GM18499 (cell line): ENCODE results near the gene BET1L.
"Not testable (repeated sequence)": the region's sequence is repeated elsewhere in the genome, so short reads cannot be mapped to it uniquely, and the experiment has no call there.

Experiments
- ATAC-seq: cut with Tn5 transposase; IDR thresholded peaks from one replicate; pipeline ENCODE4 v1.9.1; 2021; ENCODE audit warnings: moderate number of reproducible peaks; ENCODE audit not compliant: insufficient read depth, unreplicated experiment

The BET1L gene

GRCh38 chr11:199004-199581 is 8.1 kb downstream of the BET1L start:
- ATAC-seq: no peak

- no peak for ATAC-seq
Observed at GRCh38 chr11:198236-198806, 8.9 kb downstream of the BET1L start.

DNA sequence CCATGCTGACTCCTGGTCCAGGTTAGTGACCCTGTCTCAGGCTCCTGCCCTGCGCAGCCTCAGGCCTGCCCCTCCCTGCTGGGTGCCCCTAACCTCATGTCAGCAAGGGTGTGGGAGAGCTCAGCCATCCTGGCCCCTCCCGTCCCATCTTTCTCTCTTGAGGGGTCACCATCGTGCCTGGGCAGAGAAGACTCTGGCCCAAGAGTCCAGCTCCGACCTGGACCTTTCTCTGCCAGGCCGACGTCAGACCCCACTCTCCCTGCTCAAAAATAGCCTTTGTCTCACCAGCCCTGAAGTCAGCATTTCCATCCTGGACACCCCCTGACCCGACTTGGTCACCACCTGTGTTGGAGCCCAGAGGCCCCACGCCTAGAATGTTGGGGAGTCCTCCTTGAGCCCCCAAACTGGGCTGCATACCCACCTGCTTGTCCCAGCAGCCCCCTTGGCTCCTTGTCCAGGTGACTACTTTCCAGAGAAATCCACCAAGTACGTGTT is 9.4 kb downstream of the BET1L start:
- no peak for ATAC-seq

DNA sequence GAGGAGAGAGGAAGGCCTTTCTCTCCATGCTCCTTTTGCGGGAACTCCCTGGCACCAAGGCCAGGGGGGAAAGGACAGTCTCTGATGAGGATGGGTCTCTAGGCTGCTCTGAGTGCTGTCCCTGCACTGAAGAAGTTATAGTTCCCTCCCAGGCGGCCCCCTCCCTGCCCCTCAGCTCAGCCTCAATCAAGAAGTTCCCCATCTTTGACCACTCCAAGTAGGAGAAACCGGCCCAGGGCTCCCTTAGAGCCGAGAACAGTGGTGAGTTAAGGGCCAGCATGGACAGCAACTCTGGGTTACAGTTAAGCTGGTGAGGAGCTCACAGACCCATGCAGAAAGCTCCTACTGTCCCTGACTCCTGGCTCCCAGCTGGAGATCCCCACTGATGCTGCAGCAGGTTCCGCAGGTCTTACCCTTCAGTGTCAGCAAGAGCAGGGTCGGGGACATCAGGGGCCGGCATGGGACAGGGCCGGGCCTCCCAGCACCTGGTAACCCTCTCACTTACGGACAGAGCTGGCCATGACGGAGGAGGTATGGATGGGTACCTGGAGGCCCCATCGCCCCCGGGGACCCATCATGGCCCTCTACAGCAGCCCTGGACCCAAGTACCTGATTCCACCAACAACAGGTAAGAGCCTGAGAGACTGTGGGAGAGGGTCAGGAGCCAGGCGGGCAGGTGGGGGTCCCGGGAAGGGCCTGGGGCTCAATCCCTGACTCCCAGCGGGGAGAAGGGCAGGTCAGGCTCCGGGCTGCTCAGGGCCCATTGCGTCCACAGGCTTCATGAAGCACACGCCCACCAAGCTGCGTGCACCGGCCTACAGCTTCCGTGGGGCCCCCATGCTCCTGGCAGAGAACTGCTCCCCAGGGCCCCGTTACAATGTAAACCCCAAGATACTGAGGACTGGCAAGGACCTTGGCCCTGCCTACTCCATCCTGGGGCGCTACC is 10.1 kb downstream of the BET1L start:
- no peak for ATAC-seq

- not testable (repeated sequence) for ATAC-seq
Observed at GRCh38 chr11:193481-193880, 13.7 kb downstream of the BET1L start.

GRCh38 chr11:192674-193128 is 14.5 kb downstream of the BET1L start, which contains the start of gene SCGB1C1:
TSS of gene SCGB1C1 (plus strand) at chr11:193078. CDS start at chr11:193100, 22 bp downstream.
- ATAC-seq: not testable (repeated sequence)

GRCh38 chr11:191490-192478 is 15.4 kb downstream of the BET1L start:
- ATAC-seq: not testable (repeated sequence)

GRCh38 chr11:190546-190945 is 16.7 kb downstream of the BET1L start:
- ATAC-seq: not testable (repeated sequence)

DNA sequence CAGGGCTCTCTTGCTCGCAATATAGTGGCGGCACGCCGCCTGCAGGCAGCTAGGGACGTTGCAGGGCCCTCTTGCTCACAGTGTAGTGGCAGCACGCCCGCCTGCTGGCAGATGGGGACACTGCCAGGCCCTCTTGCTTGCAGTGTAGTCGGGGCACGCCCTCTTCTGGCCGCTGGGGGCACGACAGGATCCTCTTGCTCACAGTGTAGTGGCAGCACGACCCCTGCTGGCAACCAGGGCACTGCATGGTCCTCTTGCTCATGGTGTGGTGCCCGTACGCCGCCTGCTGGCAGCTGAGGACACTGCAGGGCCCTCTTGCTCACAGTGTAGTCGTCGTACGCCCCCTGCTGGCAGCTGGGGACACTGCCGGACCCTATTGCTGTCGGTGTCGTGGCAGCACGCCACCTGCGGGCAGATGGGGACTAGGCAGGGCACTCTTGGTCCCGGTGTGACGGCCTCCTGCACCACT is 17.3 kb downstream of the BET1L start:
- peak; percentile 52 for ATAC-seq

DNA sequence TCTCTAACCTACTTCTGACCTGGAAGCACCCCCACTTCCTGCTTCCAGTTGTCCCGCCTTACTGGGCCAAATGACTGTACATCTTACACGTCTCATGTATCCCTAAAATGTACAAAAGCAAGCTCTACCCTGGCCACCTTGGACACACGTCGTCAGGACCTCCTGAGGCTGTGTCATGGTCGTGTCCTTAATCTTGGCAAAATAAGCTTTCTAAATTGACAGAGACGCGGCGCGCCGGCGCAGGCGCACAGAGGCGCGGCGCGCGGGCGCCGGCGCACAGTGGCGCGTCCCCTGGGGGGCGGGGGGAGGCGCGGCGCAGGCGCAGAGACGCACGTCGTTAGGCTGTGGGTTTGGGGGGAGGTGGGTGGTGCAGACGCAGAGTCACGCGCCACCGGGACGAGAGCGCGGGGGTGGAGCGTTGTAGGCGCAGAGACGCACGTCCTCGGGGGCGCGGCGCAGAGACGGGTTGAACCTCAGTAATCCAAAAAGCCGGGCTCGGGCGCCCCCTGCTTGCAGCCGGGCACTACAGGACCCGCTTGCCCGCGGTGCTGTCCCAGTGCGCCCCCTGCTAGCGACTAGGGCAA is 17.9 kb downstream of the BET1L start:
- not testable (repeated sequence) for ATAC-seq

GRCh38 chr11:180242-180641 is 27.0 kb downstream of the BET1L start:
- ATAC-seq: not testable (repeated sequence)
